ENCODE measurements around the gene TFDP2. TPM values are rescaled to one million over a fixed set of nuclear protein-coding genes. Genes with fewer than 3 reads are reported as not detected.

Gene TFDP2
- total RNA-seq, 1 donor: 39.1 TPM

GRCh38 chr3:141952611-141953010 lies 196.7 kb downstream of the TFDP2 start:
- Histone ChIP-seq H3K4me3 (ENCODE audit: low read length) (no peak overlapping the region), H3K4me1 (ENCODE audit: insufficient read depth, low read length) (no peaks in the 10 kb centered on the region), H3K9me3 (ENCODE audit: low read depth, low read length) (no peaks in the 10 kb centered on the region), H3K27me3 (ENCODE audit: insufficient read depth, low read length) (no peaks in the 10 kb centered on the region)

- no peaks in the 10 kb centered on the region for H3K4me1 ChIP-seq (ENCODE audit: insufficient read depth, low read length)
- H3K9me3 ChIP-seq (ENCODE audit: low read depth, low read length): no peaks in the 10 kb centered on the region
- H3K4me3 ChIP-seq (ENCODE audit: low read length): no peak overlapping the region
Observed at GRCh38 chr3:141950572-141951493, 198.5 kb downstream of the TFDP2 start.

GRCh38 chr3:141949972-141950371 lies 199.4 kb downstream of the TFDP2 start:
- H3K9me3 ChIP-seq (ENCODE audit: low read depth, low read length): no peaks in the 10 kb centered on the region

More at GRCh38 chr3:141950572-141951493, 198.5 kb downstream of the TFDP2 start:
- H3K27me3 ChIP-seq (ENCODE audit: insufficient read depth, low read length): no peaks in the 10 kb centered on the region

GRCh38 chr3:141949399-141949798 lies 199.9 kb downstream of the TFDP2 start:
- no peaks in the 10 kb centered on the region for H3K27me3 ChIP-seq (ENCODE audit: insufficient read depth, low read length)
- H3K4me1 ChIP-seq (ENCODE audit: insufficient read depth, low read length): no peaks in the 10 kb centered on the region
- no peaks in the 10 kb centered on the region for H3K9me3 ChIP-seq (ENCODE audit: low read depth, low read length)
- H3K4me3 ChIP-seq (ENCODE audit: low read length): no peak overlapping the region

More at GRCh38 chr3:141949972-141950371, 199.4 kb downstream of the TFDP2 start:
- no peak overlapping the region for H3K4me3 ChIP-seq (ENCODE audit: low read length)
- H3K4me1 ChIP-seq (ENCODE audit: insufficient read depth, low read length): no peaks in the 10 kb centered on the region
- no peaks in the 10 kb centered on the region for H3K27me3 ChIP-seq (ENCODE audit: insufficient read depth, low read length)

- Histone ChIP-seq H3K4me1 (ENCODE audit: insufficient read depth, low read length) (peaks cover 6% of the 10 kb centered on the region), H3K4me3 (ENCODE audit: low read length) (no peak overlapping the region), H3K27me3 (ENCODE audit: insufficient read depth, low read length) (no peaks in the 10 kb centered on the region), H3K9me3 (ENCODE audit: low read depth, low read length) (no peaks in the 10 kb centered on the region)
Observed at GRCh38 chr3:141945726-141946485, 203.4 kb downstream of the TFDP2 start.

GRCh38 chr3:141942006-141942405 lies 207.3 kb downstream of the TFDP2 start:
- no peak overlapping the region for H3K4me3 ChIP-seq (ENCODE audit: low read length)
- no peaks in the 10 kb centered on the region for H3K27me3 ChIP-seq (ENCODE audit: insufficient read depth, low read length)
- H3K9me3 ChIP-seq (ENCODE audit: low read depth, low read length): no peaks in the 10 kb centered on the region
- H3K4me1 ChIP-seq (ENCODE audit: insufficient read depth, low read length): peaks cover 7% of the 10 kb centered on the region

- H3K9me3 ChIP-seq (ENCODE audit: low read depth, low read length): no peaks in the 10 kb centered on the region
- no peaks in the 10 kb centered on the region for H3K27me3 ChIP-seq (ENCODE audit: insufficient read depth, low read length)
- no peak overlapping the region for H3K4me3 ChIP-seq (ENCODE audit: low read length)
- H3K4me1 ChIP-seq (ENCODE audit: insufficient read depth, low read length): peaks cover 7% of the 10 kb centered on the region
Observed at GRCh38 chr3:141941093-141941492, 208.3 kb downstream of the TFDP2 start.

- Histone ChIP-seq H3K4me3 (ENCODE audit: low read length) (no peak overlapping the region), H3K27me3 (ENCODE audit: insufficient read depth, low read length) (no peaks in the 10 kb centered on the region), H3K4me1 (ENCODE audit: insufficient read depth, low read length) (peaks cover 7% of the 10 kb centered on the region), H3K9me3 (ENCODE audit: low read depth, low read length) (no peaks in the 10 kb centered on the region)
Observed at GRCh38 chr3:141940194-141940776, 209.1 kb downstream of the TFDP2 start.

- Histone ChIP-seq H3K9me3 (ENCODE audit: low read depth, low read length) (no peaks in the 10 kb centered on the region), H3K27me3 (ENCODE audit: insufficient read depth, low read length) (no peaks in the 10 kb centered on the region), H3K4me1 (ENCODE audit: insufficient read depth, low read length) (peaks cover 7% of the 10 kb centered on the region), H3K4me3 (ENCODE audit: low read length) (no peak overlapping the region)
Observed at GRCh38 chr3:141939759-141940158, 209.6 kb downstream of the TFDP2 start.

GRCh38 chr3:141938011-141938500 lies 211.3 kb downstream of the TFDP2 start:
- Histone ChIP-seq H3K27me3 (ENCODE audit: insufficient read depth, low read length) (no peaks in the 10 kb centered on the region), H3K4me1 (ENCODE audit: insufficient read depth, low read length) (peaks cover 7% of the 10 kb centered on the region), H3K4me3 (ENCODE audit: low read length) (no peak overlapping the region), H3K9me3 (ENCODE audit: low read depth, low read length) (no peaks in the 10 kb centered on the region)

GRCh38 chr3:141934354-141934753 lies 215.0 kb downstream of the TFDP2 start:
- no peaks in the 10 kb centered on the region for H3K27me3 ChIP-seq (ENCODE audit: insufficient read depth, low read length)
- no peaks in the 10 kb centered on the region for H3K4me1 ChIP-seq (ENCODE audit: insufficient read depth, low read length)
- no peak overlapping the region for H3K4me3 ChIP-seq (ENCODE audit: low read length)
- no peaks in the 10 kb centered on the region for H3K9me3 ChIP-seq (ENCODE audit: low read depth, low read length)

- H3K4me1 ChIP-seq (ENCODE audit: insufficient read depth, low read length): no peaks in the 10 kb centered on the region
- H3K9me3 ChIP-seq (ENCODE audit: low read depth, low read length): no peaks in the 10 kb centered on the region
- no peaks in the 10 kb centered on the region for H3K27me3 ChIP-seq (ENCODE audit: insufficient read depth, low read length)
- no peak overlapping the region for H3K4me3 ChIP-seq (ENCODE audit: low read length)
Observed at GRCh38 chr3:141933421-141934300, 215.7 kb downstream of the TFDP2 start.

GRCh38 chr3:141930801-141931200 lies 218.5 kb downstream of the TFDP2 start:
- Histone ChIP-seq H3K27me3 (ENCODE audit: insufficient read depth, low read length) (no peaks in the 10 kb centered on the region), H3K4me3 (ENCODE audit: low read length) (no peak overlapping the region), H3K9me3 (ENCODE audit: low read depth, low read length) (no peaks in the 10 kb centered on the region), H3K4me1 (ENCODE audit: insufficient read depth, low read length) (no peaks in the 10 kb centered on the region)

- Histone ChIP-seq H3K27me3 (ENCODE audit: insufficient read depth, low read length) (no peaks in the 10 kb centered on the region), H3K4me3 (ENCODE audit: low read length) (no peak overlapping the region), H3K4me1 (ENCODE audit: insufficient read depth, low read length) (no peaks in the 10 kb centered on the region), H3K9me3 (ENCODE audit: low read depth, low read length) (no peaks in the 10 kb centered on the region)
Observed at GRCh38 chr3:141929341-141929995, 219.9 kb downstream of the TFDP2 start.
